Measurements from ENCODE around the gene SUN5.

DNA sequence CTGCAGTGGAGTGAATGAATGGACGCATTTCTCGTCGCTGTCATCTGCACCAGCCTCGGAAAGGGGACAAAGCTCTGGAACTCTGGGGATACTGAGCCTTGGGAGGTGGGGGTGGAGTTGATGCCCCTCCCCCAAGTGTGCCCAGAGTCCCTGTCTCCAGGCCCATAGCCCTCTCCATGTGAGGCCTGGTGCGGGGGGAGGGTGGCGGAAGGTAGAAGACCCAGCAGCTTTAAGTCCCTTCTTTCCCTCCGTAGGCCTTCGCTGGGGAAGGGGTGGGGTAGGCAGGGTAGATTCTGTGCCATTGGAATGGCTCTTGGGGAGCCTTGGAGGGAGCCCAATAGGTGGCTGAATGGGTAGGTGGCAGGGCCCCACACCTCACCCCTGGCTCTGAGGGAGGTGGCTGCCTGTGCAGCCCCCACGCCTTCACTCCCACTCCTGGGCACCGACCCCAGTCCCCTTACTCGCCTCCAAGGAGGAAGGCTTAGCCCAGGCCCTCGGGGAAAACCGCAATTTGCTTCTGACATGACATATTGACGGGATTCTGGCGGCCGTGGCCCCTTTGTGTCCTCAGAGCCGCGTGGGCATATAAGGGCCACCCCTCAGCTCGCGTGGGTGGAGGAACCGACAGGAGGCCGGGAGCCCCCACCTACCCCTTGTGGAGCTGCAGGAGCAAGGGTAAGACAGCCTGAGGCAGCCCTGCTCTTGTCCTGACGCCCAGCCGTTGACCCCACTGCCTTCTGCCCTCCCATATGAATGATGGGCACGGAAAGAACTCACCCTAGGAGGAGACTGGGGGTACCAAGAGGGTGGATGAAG, 49.3 kb upstream of the SUN5 start, which contains the start of gene BPIFB3:
- TF ChIP-seq CTCF (IDR thresholded peaks at IDR 0.05), result no peak
- no peak for TF ChIP-seq EZH2 (IDR thresholded peaks at IDR 0.05; ENCODE audit: borderline replicate concordance, insufficient read depth, low read depth, low read length, poor library complexity, severe bottlenecking)

Data from B cell (primary cell).